Subcutaneous abdominal adipose tissue (tissue), 5 donors: ENCODE measurements around the gene SLC15A4.

Source experiments
- H3K27ac ChIP-seq: one replicate; pipeline ENCODE4 v1.7.0; 2013; ENCODE audit warnings: low read depth, mild to moderate bottlenecking, inconsistent platforms, low read length, moderate library complexity
- H3K27me3 ChIP-seq, 5 donors: one replicate each; pipeline ENCODE4 v1.7.0; 2013; ENCODE audit warnings: low read length in 5 of 5, inconsistent platforms in 1 of 5; ENCODE audit not compliant: control insufficient read depth in 5 of 5, insufficient read depth in 4 of 5
- H3K36me3 ChIP-seq, 5 donors: one replicate each; pipeline ENCODE4 v1.7.0; 2013; ENCODE audit warnings: low read length in 5 of 5; ENCODE audit not compliant: control insufficient read depth in 5 of 5, insufficient read depth in 5 of 5
- H3K4me1 ChIP-seq, 5 donors: one replicate each; pipeline ENCODE4 v1.7.0; 2013; ENCODE audit warnings: low read length in 5 of 5, mild to moderate bottlenecking in 3 of 5, moderate library complexity in 1 of 5; ENCODE audit not compliant: control insufficient read depth in 5 of 5, insufficient read depth in 5 of 5
- H3K4me3 ChIP-seq, 5 donors: one replicate each; pipeline ENCODE4 v1.7.0; 2013; ENCODE audit warnings: low read length in 5 of 5, low read depth in 1 of 5
- H3K9ac ChIP-seq, 5 donors: one replicate each; pipeline ENCODE4 v1.7.0; 2013; ENCODE audit warnings: low read length in 5 of 5, mild to moderate bottlenecking in 4 of 5, moderate library complexity in 3 of 5
- H3K9me3 ChIP-seq, 5 donors: one replicate each; pipeline ENCODE4 v1.7.0; 2013; ENCODE audit warnings: low read length in 5 of 5; ENCODE audit not compliant: control insufficient read depth in 5 of 5
- donor health status: healthy.
- donor health status: healthy.
- donor health status: healthy.
- donor health status: healthy.
- donor health status: healthy.

The SLC15A4 gene

GRCh38 chr12:128766738-128767501, 56.8 kb downstream of the SLC15A4 start:
- Histone ChIP-seq H3K27ac (no peak overlapping the region), H3K9ac (no peak overlapping the region), H3K4me1 (no peaks in the 10 kb centered on the region), H3K9me3 (peaks cover 0 to 7% (median 0%) of the 10 kb centered on the region in 5 donors), H3K36me3 (no peaks in the 10 kb centered on the region), H3K4me3 (no peak overlapping the region), H3K27me3 (peaks cover 28 to 45% (median 34%) of the 10 kb centered on the region in 5 donors)

- no peak overlapping the region for H3K9ac ChIP-seq
- H3K27me3 ChIP-seq = peaks cover 32 to 46% (median 39%) of the 10 kb centered on the region in 5 donors
- H3K9me3 ChIP-seq = no peaks in the 10 kb centered on the region
- no peak overlapping the region for H3K27ac ChIP-seq
- no peaks in the 10 kb centered on the region for H3K4me1 ChIP-seq
- no peak overlapping the region for H3K4me3 ChIP-seq
- H3K36me3 ChIP-seq = no peaks in the 10 kb centered on the region
These were observed 60.4 kb downstream of the SLC15A4 start for GRCh38 chr12:128763395-128763794.

- Histone ChIP-seq H3K36me3 (no peaks in the 10 kb centered on the region), H3K4me3 (no peak overlapping the region), H3K9me3 (peaks cover 0 to 1% (median 0%) of the 10 kb centered on the region in 5 donors), H3K4me1 (no peaks in the 10 kb centered on the region), H3K27ac (no peak overlapping the region), H3K9ac (no peak overlapping the region), H3K27me3 (peaks cover 19 to 33% (median 30%) of the 10 kb centered on the region in 5 donors)
These were observed 62.4 kb downstream of the SLC15A4 start for GRCh38 chr12:128761379-128761790.

- Histone ChIP-seq H3K4me3 (no peak overlapping the region), H3K36me3 (no peaks in the 10 kb centered on the region), H3K27me3 (peaks cover 0 to 10% (median 3%) of the 10 kb centered on the region in 5 donors), H3K9me3 (peaks cover 0 to 2% (median 0%) of the 10 kb centered on the region in 5 donors), H3K4me1 (no peaks in the 10 kb centered on the region), H3K9ac (no peak overlapping the region), H3K27ac (no peak overlapping the region)
These were observed 68.2 kb downstream of the SLC15A4 start for GRCh38 chr12:128755566-128755965.

- H3K4me1 ChIP-seq = no peaks in the 10 kb centered on the region
- H3K4me3 ChIP-seq = no peak overlapping the region
- no peak overlapping the region for H3K27ac ChIP-seq
- no peak overlapping the region for H3K9ac ChIP-seq
- H3K36me3 ChIP-seq = no peaks in the 10 kb centered on the region
- H3K27me3 ChIP-seq = peaks cover 0 to 4% (median 0%) of the 10 kb centered on the region in 5 donors
- peaks cover 0 to 2% (median 0%) of the 10 kb centered on the region in 5 donors for H3K9me3 ChIP-seq
These were observed 69.5 kb downstream of the SLC15A4 start for GRCh38 chr12:128754275-128754674.

GRCh38 chr12:128753438-128753837, 70.3 kb downstream of the SLC15A4 start:
- Histone ChIP-seq H3K4me3 (no peak overlapping the region), H3K9me3 (peaks cover 0 to 2% (median 0%) of the 10 kb centered on the region in 5 donors), H3K27me3 (peaks cover 0 to 4% (median 0%) of the 10 kb centered on the region in 5 donors)

GRCh38 chr12:128752386-128752785, 71.4 kb downstream of the SLC15A4 start:
- Histone ChIP-seq H3K4me1 (no peaks in the 10 kb centered on the region), H3K27ac (no peak overlapping the region), H3K9me3 (peaks cover 0 to 2% (median 0%) of the 10 kb centered on the region in 5 donors), H3K9ac (no peak overlapping the region), H3K27me3 (peaks cover 0 to 8% (median 0%) of the 10 kb centered on the region in 5 donors), H3K36me3 (no peaks in the 10 kb centered on the region), H3K4me3 (no peak overlapping the region)

More at GRCh38 chr12:128753438-128753837, 70.3 kb downstream of the SLC15A4 start:
- Histone ChIP-seq H3K4me1 (no peaks in the 10 kb centered on the region), H3K27ac (no peak overlapping the region), H3K36me3 (no peaks in the 10 kb centered on the region), H3K9ac (no peak overlapping the region)

GRCh38 chr12:128747441-128747840, 76.3 kb downstream of the SLC15A4 start:
- H3K4me3 ChIP-seq = no peak overlapping the region
- no peaks in the 10 kb centered on the region for H3K36me3 ChIP-seq
- peaks cover 0 to 12% (median 0%) of the 10 kb centered on the region in 5 donors for H3K27me3 ChIP-seq
- no peak overlapping the region for H3K27ac ChIP-seq
- no peak overlapping the region for H3K9ac ChIP-seq
- H3K9me3 ChIP-seq = no peaks in the 10 kb centered on the region
- no peaks in the 10 kb centered on the region for H3K4me1 ChIP-seq

GRCh38 chr12:128745772-128746689, 77.7 kb downstream of the SLC15A4 start:
- Histone ChIP-seq H3K27me3 (peaks cover 0 to 12% (median 0%) of the 10 kb centered on the region in 5 donors), H3K27ac (no peak overlapping the region), H3K9me3 (no peaks in the 10 kb centered on the region), H3K9ac (no peak overlapping the region), H3K4me3 (no peak overlapping the region), H3K36me3 (no peaks in the 10 kb centered on the region), H3K4me1 (no peaks in the 10 kb centered on the region)

- Histone ChIP-seq H3K4me3 (no peak overlapping the region), H3K9me3 (peaks cover 0 to 3% (median 2%) of the 10 kb centered on the region in 5 donors), H3K9ac (no peak overlapping the region), H3K4me1 (no peaks in the 10 kb centered on the region), H3K27me3 (peaks cover 0 to 12% (median 0%) of the 10 kb centered on the region in 5 donors), H3K27ac (no peak overlapping the region), H3K36me3 (no peaks in the 10 kb centered on the region)
These were observed 79.8 kb downstream of the SLC15A4 start for GRCh38 chr12:128743916-128744315.
